Esophagus squamous epithelium (tissue), 5 donors: ENCODE data around the gene EFCAB12. TPM values are rescaled to one million over a fixed set of nuclear protein-coding genes. Genes with fewer than 3 reads are reported as not detected.
"Not testable (repeated sequence)": the region's sequence is repeated elsewhere in the genome, so short reads cannot be mapped to it uniquely, and the experiment has no call there.

Experiments
- DNase-seq: peaks from one replicate; lab custom pipeline; 2025; lab: John Stamatoyannopoulos, UW
- H3K27ac ChIP-seq, 4 donors: fragments of 200-600 bp; sonication (generic); one replicate each; pipeline ENCODE4 v1.5.1; 2016 to 2019; ENCODE audit warnings: mild to moderate bottlenecking in 1 of 4
- H3K27me3 ChIP-seq, 4 donors: fragments of 200-600 bp; sonication (generic); 1 replicate in 3 of 4; 2 replicates in 1 of 4; pipeline versions ENCODE4 v1.5.1 to v1.6.0; 2017 to 2021; ENCODE audit warnings: antibody characterized with exemption in 1 of 4
- H3K36me3 ChIP-seq, 3 donors: fragments of 200-600 bp; sonication (generic); one replicate each; pipeline ENCODE4 v1.5.1; 2016 to 2019
- H3K4me1 ChIP-seq, 3 donors: fragments of 200-600 bp; sonication (generic); one replicate each; pipeline ENCODE4 v1.5.1; 2017 to 2019
- H3K4me3 ChIP-seq, 4 donors: fragments of 200-600 bp; sonication (generic); 1 replicate in 3 of 4; 2 replicates in 1 of 4; pipeline ENCODE4 v1.5.1; 2016 to 2019; ENCODE audit warnings: mild to moderate bottlenecking in 2 of 4, moderate library complexity in 1 of 4
- H3K9me3 ChIP-seq, 3 donors: fragments of 200-600 bp; sonication (generic); one replicate each; pipeline ENCODE4 v1.5.1; 2016 to 2019
- POLR2A ChIP-seq, 4 donors: fragments of 450-650 bp; IDR thresholded peaks; one replicate each; pipeline ENCODE4 v1.6.1; 2017; ENCODE audit warnings: antibody characterized with exemption in 4 of 4, mild to moderate bottlenecking in 4 of 4, moderate library complexity in 3 of 4
- WGBS, 2 donors: methylation state at CpG; one replicate each; pipeline ENCODE4 v1.1.5; 2018; 5-methylcytosine and 5-hydroxymethylcytosine counted together
- intact Hi-C: fragments of 100-400 bp; cut with DNase I; formaldehyde crosslinking; loops from one replicate; pipeline ENCODE4 v1.15.0; 2022
- total RNA-seq, 4 donors: library from RNA; depleted of rRNA; stranded (reverse); fragments of >200 nt; gene quantifications; one replicate each; pipeline ENCODE4 v1.1.0, GENCODE V29; 2016
- TF ChIP-seq, protein P1 (sequence below), 6 experiments: fragments of 450-650 bp in 4 of 6; fragments of 200-600 bp in 2 of 6; sonication (generic) in 2 of 6; IDR thresholded peaks; one replicate each; pipeline ENCODE4 v1.5.1; 2016 to 2019; ENCODE audit warnings: antibody characterized with exemption in 6 of 6, mild to moderate bottlenecking in 4 of 6, moderate library complexity in 4 of 6
- donor health status: DM: yes; HTN: yes; CAD: no.

EFCAB12 gene
- total RNA-seq, 4 donors from 2014 or later = under 0.01 TPM; not detected in 3

- no peak overlapping the region for H3K27ac ChIP-seq
- H3K36me3 ChIP-seq = no peaks in the 10 kb centered on the region
- H3K4me3 ChIP-seq = no peak overlapping the region
- no peaks in the 10 kb centered on the region for H3K9me3 ChIP-seq
- H3K27me3 ChIP-seq = peaks cover 0 to 4% (median 0%) of the 10 kb centered on the region in 4 donors
- no peak for DNase-seq
- TF ChIP-seq, protein P1, sequence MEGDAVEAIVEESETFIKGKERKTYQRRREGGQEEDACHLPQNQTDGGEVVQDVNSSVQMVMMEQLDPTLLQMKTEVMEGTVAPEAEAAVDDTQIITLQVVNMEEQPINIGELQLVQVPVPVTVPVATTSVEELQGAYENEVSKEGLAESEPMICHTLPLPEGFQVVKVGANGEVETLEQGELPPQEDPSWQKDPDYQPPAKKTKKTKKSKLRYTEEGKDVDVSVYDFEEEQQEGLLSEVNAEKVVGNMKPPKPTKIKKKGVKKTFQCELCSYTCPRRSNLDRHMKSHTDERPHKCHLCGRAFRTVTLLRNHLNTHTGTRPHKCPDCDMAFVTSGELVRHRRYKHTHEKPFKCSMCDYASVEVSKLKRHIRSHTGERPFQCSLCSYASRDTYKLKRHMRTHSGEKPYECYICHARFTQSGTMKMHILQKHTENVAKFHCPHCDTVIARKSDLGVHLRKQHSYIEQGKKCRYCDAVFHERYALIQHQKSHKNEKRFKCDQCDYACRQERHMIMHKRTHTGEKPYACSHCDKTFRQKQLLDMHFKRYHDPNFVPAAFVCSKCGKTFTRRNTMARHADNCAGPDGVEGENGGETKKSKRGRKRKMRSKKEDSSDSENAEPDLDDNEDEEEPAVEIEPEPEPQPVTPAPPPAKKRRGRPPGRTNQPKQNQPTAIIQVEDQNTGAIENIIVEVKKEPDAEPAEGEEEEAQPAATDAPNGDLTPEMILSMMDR (IDR thresholded peaks at IDR 0.05) = no peak
- no peak for TF ChIP-seq POLR2A (IDR thresholded peaks at IDR 0.05)
- no peaks in the 10 kb centered on the region for H3K4me1 ChIP-seq
- intact Hi-C loops = no loop called here
- WGBS, 2 donors = 72 to 84% methylated on average over 2 to 4 of the region's 16 CpGs
Observed at GRCh38 chr3:129366312-129366831, 62.1 kb downstream of the EFCAB12 start.

DNA sequence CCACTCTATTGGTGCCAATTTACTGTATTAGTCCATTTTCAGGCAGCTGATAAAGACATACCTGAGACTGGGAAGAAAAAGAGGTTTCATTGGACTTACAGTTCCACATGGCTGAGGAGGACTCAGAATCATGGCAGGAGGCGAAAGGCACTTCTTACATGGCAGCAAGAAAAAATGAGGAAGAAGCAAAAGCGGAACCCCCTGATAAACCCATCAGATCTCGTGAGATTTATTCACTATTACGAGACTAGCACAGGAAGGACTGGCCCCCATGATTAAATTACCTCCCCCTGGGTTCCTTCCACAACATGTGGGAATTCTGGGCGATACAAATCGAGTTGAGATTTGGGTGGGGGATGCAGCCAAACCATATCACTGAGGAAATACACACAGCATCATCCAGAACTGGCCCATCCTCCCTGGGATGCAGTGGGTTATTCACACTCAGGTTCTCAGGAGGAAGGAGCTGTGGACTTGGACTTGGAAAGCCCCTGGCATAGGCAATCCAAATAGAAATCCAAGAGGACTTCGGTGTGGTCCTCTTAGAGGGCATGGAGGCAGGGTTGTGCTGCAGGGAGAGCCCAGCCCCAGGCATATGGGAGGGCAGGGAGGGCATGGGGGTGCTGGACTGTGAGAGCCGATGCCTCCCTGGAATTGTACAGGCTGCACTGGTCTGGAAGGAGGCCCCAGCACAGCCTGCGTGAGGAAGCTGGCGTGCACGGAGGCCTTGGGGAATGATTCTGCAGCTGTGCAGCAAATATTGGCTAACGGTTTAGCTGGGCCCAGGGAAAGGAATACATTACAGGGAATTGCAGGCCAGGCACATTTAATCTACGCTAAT is 62.9 kb downstream of the EFCAB12 start:
- intact Hi-C loops = no loop called here
- Histone ChIP-seq H3K4me3 (no peak overlapping the region), H3K36me3 (no peaks in the 10 kb centered on the region), H3K9me3 (no peaks in the 10 kb centered on the region), H3K4me1 (no peaks in the 10 kb centered on the region), H3K27me3 (peaks cover 0 to 4% (median 0%) of the 10 kb centered on the region in 4 donors), H3K27ac (no peak overlapping the region)
- no peak for DNase-seq
- TF ChIP-seq POLR2A (IDR thresholded peaks at IDR 0.05) = no peak
- TF ChIP-seq, protein P1 (IDR thresholded peaks at IDR 0.05) = no peak
- WGBS, 2 donors = 72 to 79% methylated on average over 13 of the region's 13 CpGs

- H3K36me3 ChIP-seq, H3K4me1 ChIP-seq, intact Hi-C loops, H3K27me3 ChIP-seq, H3K27ac ChIP-seq, DNase-seq, H3K9me3 ChIP-seq, H3K4me3 ChIP-seq: not testable (repeated sequence)
- 57 to 67% methylated on average over 2 of the region's 2 CpGs for WGBS, 2 donors
Observed at GRCh38 chr3:129364811-129365210, 63.6 kb downstream of the EFCAB12 start.

GRCh38 chr3:129363356-129363755 is 65.1 kb downstream of the EFCAB12 start:
- DNase-seq, H3K4me3 ChIP-seq, H3K27ac ChIP-seq, H3K27me3 ChIP-seq, intact Hi-C loops, H3K36me3 ChIP-seq, H3K9me3 ChIP-seq, H3K4me1 ChIP-seq: not testable (repeated sequence)
- WGBS, 2 donors = no CpG with 5 or more reads among the region's 28 CpGs

DNA sequence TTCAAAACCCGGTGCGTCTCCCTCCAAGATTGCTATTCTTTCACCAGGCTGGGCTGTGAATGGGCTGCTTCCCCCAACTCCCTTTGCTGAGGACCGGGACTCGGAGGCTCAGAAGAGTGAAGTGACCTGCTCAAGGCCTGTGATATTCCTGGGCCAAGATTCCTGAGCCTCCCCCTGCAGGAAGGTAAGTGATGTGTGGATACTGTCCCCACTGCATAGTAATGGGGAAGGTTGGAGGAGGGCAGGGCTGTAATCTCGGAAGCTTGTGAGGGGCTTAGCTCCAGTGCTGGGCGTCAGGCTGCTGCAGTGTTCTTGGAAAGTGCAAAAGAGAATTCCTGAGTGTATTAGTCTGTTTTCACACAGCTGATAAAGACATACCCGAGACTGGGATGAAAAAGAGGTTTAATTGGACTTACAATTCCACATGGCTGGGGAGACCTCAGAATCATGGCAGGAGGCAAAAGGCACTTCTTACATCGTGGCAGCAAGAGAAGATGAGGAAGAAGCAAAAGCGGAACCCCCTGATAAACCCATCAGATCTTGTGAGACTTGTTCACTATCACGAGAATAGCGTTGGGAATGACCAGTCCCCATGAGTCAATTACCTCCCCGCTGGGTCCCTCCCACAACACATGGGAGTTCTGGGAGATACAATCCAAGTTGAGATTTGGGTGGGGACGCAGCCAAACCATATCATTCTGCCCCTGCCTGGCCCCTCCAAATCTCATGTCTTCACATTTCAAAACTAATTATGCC is 67.6 kb downstream of the EFCAB12 start:
- Histone ChIP-seq H3K4me1 (peaks cover 0 to 13% (median 0%) of the 10 kb centered on the region in 3 donors), H3K9me3 (no peaks in the 10 kb centered on the region), H3K27ac (no peak overlapping the region), H3K36me3 (no peaks in the 10 kb centered on the region), H3K4me3 (no peak overlapping the region), H3K27me3 (peaks cover 0 to 2% (median 0%) of the 10 kb centered on the region in 4 donors)
- 81 to 82% methylated on average over 8 to 9 of the region's 13 CpGs for WGBS, 2 donors
- TF ChIP-seq, protein P1 (IDR thresholded peaks at IDR 0.05) = no peak
- no peak for TF ChIP-seq POLR2A (IDR thresholded peaks at IDR 0.05)
- intact Hi-C loops = no loop called here
- DNase-seq = no peak
